ENCODE results near the gene FARP1. TPM values are rescaled to one million over a fixed set of nuclear protein-coding genes. Genes with fewer than 3 reads are reported as not detected.

FARP1 gene
- total and polyA plus RNA-seq, 2 of the 13 experiments (the other 11 are each of a cell fraction or from before 2014, with no cell fraction given): 70.6 to 126 TPM

DNA sequence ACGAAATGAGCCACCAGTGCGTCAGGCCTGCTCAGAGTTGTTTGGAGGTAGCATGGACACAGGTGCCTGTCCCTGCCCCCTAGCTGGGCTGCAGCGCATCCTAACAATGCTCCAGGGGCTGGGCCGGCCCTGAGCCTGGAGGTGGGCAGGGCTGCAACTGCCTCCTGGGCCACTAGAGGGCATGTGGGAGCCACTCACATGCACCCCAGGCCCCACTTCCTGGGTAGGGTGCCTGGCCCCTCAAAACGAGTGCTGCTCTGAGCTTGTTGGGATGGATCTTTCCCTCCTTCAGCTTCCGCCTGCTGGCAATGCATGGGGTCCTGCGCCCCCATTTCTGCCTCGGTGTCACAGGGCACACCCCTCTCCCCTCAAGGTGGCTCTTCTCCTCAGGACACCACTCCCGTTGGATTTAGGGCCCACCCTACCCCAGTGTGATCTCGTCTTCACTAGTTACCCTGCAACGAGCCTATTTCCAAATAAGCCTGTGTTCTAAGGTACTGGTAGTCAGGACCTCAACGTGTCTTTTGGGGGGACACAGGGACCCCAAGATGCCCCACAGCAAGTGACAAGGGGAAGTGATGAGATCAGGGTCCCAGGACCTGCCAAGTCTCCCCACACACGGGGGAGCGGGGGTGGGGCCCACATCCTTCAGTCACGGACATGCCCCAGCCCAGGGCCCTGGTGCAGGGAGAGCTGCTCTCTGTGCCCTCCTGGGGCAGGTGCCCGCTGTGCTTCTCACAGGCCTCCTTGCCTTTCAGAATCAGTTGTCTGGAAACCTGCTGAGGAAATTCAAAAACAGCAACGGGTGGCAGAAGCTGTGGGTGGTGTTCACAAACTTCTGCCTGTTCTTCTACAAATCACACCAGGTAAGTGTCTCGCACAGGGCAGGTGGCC lies 302.7 kb downstream of the FARP1 start (continued):
- TF ChIP-seq, protein P1, sequence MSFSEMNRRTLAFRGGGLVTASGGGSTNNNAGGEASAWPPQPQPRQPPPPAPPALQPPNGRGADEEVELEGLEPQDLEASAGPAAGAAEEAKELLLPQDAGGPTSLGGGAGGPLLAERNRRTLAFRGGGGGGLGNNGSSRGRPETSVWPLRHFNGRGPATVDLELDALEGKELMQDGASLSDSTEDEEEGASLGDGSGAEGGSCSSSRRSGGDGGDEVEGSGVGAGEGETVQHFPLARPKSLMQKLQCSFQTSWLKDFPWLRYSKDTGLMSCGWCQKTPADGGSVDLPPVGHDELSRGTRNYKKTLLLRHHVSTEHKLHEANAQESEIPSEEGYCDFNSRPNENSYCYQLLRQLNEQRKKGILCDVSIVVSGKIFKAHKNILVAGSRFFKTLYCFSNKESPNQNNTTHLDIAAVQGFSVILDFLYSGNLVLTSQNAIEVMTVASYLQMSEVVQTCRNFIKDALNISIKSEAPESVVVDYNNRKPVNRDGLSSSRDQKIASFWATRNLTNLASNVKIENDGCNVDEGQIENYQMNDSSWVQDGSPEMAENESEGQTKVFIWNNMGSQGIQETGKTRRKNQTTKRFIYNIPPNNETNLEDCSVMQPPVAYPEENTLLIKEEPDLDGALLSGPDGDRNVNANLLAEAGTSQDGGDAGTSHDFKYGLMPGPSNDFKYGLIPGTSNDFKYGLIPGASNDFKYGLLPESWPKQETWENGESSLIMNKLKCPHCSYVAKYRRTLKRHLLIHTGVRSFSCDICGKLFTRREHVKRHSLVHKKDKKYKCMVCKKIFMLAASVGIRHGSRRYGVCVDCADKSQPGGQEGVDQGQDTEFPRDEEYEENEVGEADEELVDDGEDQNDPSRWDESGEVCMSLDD (CRISPR knock-in tag; IDR thresholded peaks at IDR 0.05; ENCODE audit: borderline replicate concordance): peak; percentile 57; the same call in 1 of the 2 replicates
- TF ChIP-seq MYC (CRISPR knock-in tag; IDR thresholded peaks at IDR 0.05; ENCODE audit: borderline replicate concordance) (no peak), ZNF678 (CRISPR knock-in tag; IDR thresholded peaks at IDR 0.05) (no peak), ZNF776 (CRISPR knock-in tag; IDR thresholded peaks at IDR 0.05) (no peak), SSRP1 (CRISPR knock-in tag; IDR thresholded peaks at IDR 0.05) (no peak), ZBTB38 (CRISPR knock-in tag; IDR thresholded peaks at IDR 0.05) (peak; percentile 44; the same call in 1 of the 2 replicates), SATB2 (CRISPR knock-in tag; IDR thresholded peaks at IDR 0.05) (no peak), ZBTB3 (CRISPR knock-in tag; IDR thresholded peaks at IDR 0.05; ENCODE audit: borderline replicate concordance, low read depth) (no peak), ZNF430 (CRISPR knock-in tag; IDR thresholded peaks at IDR 0.05) (no peak), ZNF383 (CRISPR knock-in tag; IDR thresholded peaks at IDR 0.05; ENCODE audit: borderline replicate concordance) (no peak), MAF1 (CRISPR knock-in tag; IDR thresholded peaks at IDR 0.05; ENCODE audit: borderline replicate concordance) (no peak), SNRNP70 (IDR thresholded peaks at IDR 0.05; ENCODE audit: low read depth, low read length) (no peak), ZNF335 (CRISPR knock-in tag; IDR thresholded peaks at IDR 0.05) (no peak), XBP1 (CRISPR knock-in tag; IDR thresholded peaks at IDR 0.05) (no peak), ZNF337 (CRISPR knock-in tag; IDR thresholded peaks at IDR 0.05; ENCODE audit: borderline replicate concordance, low read depth) (no peak), KDM6A (CRISPR knock-in tag; IDR thresholded peaks at IDR 0.05; ENCODE audit: low read depth) (no peak)
- TF ChIP-seq, protein P2, sequence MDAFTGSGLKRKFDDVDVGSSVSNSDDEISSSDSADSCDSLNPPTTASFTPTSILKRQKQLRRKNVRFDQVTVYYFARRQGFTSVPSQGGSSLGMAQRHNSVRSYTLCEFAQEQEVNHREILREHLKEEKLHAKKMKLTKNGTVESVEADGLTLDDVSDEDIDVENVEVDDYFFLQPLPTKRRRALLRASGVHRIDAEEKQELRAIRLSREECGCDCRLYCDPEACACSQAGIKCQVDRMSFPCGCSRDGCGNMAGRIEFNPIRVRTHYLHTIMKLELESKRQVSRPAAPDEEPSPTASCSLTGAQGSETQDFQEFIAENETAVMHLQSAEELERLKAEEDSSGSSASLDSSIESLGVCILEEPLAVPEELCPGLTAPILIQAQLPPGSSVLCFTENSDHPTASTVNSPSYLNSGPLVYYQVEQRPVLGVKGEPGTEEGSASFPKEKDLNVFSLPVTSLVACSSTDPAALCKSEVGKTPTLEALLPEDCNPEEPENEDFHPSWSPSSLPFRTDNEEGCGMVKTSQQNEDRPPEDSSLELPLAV (CRISPR knock-in tag; conservative IDR thresholded peaks at IDR 0.05; ENCODE audit: low read depth): no peak
- TF ChIP-seq, protein P3, sequence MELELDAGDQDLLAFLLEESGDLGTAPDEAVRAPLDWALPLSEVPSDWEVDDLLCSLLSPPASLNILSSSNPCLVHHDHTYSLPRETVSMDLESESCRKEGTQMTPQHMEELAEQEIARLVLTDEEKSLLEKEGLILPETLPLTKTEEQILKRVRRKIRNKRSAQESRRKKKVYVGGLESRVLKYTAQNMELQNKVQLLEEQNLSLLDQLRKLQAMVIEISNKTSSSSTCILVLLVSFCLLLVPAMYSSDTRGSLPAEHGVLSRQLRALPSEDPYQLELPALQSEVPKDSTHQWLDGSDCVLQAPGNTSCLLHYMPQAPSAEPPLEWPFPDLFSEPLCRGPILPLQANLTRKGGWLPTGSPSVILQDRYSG (CRISPR knock-in tag; IDR thresholded peaks at IDR 0.05): no peak
- TF ChIP-seq, protein P4, sequence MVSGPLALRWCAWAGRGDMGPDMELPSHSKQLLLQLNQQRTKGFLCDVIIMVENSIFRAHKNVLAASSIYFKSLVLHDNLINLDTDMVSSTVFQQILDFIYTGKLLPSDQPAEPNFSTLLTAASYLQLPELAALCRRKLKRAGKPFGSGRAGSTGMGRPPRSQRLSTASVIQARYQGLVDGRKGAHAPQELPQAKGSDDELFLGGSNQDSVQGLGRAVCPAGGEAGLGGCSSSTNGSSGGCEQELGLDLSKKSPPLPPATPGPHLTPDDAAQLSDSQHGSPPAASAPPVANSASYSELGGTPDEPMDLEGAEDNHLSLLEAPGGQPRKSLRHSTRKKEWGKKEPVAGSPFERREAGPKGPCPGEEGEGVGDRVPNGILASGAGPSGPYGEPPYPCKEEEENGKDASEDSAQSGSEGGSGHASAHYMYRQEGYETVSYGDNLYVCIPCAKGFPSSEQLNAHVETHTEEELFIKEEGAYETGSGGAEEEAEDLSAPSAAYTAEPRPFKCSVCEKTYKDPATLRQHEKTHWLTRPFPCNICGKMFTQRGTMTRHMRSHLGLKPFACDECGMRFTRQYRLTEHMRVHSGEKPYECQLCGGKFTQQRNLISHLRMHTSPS (CRISPR knock-in tag; IDR thresholded peaks at IDR 0.05; ENCODE audit: low read depth): no peak

Data from HepG2 (cell line).